HG02798 (cell line): ENCODE data around the gene TMPRSS7.

ENCODE experiments used
- ATAC-seq: cut with Tn5 transposase; IDR thresholded peaks from one replicate; pipeline ENCODE4 v1.9.1; 2021; ENCODE audit warnings: mild to moderate bottlenecking; ENCODE audit not compliant: unreplicated experiment, poor library complexity

Gene TMPRSS7, protein sequence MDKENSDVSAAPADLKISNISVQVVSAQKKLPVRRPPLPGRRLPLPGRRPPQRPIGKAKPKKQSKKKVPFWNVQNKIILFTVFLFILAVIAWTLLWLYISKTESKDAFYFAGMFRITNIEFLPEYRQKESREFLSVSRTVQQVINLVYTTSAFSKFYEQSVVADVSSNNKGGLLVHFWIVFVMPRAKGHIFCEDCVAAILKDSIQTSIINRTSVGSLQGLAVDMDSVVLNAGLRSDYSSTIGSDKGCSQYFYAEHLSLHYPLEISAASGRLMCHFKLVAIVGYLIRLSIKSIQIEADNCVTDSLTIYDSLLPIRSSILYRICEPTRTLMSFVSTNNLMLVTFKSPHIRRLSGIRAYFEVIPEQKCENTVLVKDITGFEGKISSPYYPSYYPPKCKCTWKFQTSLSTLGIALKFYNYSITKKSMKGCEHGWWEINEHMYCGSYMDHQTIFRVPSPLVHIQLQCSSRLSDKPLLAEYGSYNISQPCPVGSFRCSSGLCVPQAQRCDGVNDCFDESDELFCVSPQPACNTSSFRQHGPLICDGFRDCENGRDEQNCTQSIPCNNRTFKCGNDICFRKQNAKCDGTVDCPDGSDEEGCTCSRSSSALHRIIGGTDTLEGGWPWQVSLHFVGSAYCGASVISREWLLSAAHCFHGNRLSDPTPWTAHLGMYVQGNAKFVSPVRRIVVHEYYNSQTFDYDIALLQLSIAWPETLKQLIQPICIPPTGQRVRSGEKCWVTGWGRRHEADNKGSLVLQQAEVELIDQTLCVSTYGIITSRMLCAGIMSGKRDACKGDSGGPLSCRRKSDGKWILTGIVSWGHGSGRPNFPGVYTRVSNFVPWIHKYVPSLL

DNA sequence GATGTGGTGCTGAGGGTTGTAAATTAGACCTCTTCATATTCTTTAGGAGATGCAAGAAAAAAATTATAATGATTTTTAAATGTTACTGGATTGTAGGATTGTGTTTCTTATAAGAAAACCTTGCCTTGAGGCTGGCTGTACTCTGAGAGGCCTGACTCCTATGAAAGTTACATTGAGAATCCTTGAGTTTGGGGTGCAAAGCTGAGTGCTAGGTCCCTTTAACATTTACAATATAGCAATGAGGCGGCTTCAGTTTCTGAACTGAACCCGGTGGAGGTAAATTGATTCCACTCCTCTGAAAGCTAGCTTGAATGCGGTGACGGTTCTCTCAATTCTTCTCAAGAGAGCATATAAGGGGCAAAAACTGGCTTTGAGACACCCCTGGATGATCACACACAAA is at the start of gene TMPRSS7:
Gene TMPRSS7, plus strand, starts transcription at position 301 of the 400 bp plus-strand sequence. CDS start 110 bp downstream, outside the sequence.
- ATAC-seq: no peak

DNA sequence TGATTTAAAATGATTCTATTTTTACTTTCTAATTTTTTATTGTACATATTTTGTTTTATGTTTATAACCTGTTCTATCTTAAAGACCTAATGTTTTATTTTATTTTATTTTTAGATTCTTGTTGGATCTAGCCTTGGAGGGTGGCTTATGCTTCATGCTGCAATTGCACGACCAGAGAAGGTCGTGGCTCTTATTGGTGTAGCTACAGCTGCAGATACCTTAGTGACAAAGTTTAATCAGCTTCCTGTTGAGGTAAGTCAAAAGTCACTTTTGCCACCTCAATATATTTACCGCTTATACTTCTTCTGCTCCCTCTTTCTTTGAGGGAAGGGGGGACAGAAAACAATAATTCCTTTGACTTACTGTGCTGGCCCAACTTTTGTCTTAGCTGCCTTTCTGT is 47.7 kb upstream of the TMPRSS7 start:
- no peak for ATAC-seq

DNA sequence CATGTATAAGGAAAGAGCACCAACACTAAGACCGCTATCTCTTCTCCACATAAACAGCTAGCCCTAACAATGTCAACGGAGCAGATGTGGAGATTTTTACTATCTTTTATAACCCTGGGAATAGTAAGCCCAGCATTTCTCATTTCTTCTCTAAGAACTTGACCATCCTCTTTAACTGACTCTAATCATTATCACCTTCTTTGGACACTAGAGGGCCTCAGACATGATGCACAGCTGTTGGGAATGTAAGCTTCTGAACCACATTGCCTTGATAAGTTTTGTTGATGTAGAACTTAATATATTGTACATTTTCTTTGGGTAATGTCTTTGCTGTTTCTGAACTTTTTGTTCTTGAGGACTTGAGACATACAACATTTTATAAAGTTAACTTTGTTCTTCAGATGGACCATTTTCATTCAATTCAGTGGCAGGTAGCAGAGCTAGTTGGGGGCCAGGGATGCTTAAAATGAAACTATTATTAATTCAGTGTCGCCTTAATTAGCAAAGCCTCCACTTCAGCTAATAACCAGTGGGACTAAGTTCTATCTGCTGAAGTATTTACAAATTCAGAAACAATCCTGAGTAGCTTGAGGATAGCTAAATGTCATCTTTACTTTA is 45.4 kb upstream of the TMPRSS7 start:
- ATAC-seq: peak; percentile 91

DNA sequence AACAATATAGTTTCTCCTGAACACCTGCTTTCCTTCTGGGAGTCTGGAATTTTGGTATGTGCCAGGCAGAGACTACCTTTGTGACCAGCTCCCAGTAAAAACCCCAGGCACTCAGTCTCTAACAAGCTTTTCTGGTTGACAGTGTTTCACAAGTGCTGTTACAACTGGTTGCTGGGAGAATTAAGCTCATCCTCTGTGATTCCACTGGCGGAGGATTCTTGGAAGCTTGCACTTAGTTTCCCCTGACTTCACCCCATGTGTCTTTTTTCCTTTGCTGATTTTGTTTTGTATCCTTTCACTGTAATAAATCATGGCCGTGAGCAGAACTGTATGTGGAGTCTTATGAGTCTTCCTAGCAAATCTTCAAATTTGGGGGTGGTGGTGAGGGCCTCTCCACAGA is 41.5 kb upstream of the TMPRSS7 start:
- ATAC-seq: no peak

DNA sequence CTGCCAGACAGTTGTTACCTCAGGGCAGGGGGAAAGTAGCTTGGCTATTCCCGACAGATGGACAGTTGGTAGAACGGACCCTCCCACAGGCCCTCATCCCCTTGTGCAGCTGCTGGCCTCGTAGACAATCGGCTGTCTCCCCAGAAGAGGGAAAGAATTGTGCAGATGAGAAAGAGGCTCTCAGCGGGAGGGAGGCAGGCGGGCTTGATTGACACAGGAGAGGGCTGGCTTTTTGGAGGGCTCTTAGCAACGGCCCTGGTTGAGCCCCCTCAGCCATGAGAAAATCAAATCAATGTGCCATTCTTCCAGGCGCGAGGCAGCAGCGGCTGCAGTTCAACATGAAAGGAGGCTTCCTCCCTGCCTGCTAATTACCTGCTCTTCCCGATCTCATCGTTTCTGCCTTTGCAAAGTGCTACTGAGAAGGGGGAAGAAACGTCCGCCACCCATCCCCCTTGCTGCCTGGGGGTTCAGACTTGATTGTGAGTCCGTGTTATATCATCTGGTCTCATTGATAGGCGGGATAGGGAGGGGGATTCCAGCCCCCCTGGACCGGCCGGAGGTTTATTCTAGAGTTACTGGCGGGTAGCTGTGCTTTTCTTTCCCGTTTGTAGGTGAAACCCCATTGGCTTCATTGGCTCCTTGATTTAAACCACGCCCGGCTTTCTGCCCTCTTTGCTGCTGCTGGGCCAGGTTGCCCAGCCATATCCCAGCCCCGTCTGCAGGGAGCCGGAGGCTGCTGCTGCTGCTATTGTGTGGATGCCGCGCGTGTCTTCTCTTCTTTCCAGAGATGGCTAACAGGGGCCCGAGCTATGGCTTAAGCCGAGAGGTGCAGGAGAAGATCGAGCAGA is 35.7 kb upstream of the TMPRSS7 start, which contains the start of gene TAGLN3:
Gene TAGLN3, plus strand, starts transcription at position 287 of the 848 bp plus-strand sequence. Its CDS starts 501 bp downstream, at position 788.
- peak; percentile 56 for ATAC-seq

DNA sequence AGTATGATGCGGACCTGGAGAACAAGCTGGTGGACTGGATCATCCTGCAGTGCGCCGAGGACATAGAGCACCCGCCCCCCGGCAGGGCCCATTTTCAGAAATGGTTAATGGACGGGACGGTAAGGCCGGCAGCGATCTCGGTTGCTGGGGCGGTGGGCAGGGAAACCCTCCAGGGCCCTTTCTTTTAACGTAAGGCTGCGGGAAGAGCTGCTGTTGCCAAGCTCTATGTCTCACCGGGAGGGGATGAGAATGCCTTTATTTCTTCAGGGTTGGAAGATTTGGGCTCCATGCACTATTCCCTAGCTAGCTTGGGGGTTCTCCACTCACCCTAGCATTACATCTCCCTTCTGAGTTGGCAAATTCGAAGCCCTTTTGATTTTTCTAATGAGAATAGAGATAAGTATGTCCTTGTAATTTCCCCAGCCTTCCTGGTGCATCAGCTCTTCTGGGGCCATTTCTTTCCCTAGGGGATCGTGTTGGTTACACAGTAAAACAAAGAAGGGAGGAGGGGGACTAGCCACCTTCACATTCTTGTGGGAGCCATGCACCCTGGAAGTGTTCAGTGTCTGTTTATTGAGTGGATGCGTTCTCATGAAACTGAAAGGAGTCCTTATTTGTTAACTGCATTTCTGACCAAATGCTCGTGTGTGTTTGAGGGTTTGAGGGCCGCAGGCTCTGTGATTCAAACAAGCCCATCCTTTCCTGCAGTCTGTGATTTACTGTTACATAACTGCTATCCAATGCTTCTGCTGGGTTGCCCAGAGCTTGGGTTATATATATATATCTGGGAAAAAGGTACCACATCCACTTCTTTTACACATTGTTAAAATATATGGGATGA is 34.8 kb upstream of the TMPRSS7 start:
- ATAC-seq: no peak

DNA sequence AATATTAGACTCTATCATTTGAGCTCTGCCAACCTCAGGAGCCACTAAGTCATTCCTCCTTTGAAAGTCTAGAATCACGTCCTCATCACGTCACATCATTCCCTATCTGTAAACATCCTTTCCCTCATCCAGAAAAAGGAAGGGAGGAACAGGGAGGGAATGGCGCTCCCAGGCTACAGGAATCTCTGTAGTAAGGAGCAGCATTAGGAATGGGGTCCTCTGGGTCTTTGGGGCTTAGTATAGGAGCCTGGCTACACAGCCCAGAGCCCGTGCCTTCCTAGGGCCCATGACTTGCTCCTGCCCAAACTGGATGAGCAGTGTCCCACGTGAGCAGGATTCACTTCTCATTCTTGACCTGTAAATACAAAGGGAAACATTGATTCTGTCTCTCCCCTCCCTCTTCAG is 34.2 kb upstream of the TMPRSS7 start:
- no peak for ATAC-seq

DNA sequence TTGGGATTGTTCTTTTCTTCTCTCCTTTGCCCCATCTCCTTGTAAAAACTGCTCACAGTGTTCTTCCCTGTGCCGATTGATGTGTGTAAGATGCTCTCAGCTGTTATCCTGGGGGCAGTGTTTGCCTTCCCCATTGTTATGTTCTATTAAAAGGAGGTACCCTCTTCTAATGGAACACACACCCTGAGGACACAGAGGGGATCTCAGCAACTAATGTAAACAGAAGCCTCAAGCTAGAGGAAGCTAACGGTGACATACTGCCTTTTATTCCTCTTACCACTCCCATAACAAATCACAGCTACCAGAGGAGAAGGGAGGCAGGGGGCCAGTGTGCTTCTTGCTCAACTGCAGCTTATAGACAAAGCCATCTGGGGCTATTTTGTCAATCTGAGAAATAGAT is 33.6 kb upstream of the TMPRSS7 start:
- no peak for ATAC-seq

DNA sequence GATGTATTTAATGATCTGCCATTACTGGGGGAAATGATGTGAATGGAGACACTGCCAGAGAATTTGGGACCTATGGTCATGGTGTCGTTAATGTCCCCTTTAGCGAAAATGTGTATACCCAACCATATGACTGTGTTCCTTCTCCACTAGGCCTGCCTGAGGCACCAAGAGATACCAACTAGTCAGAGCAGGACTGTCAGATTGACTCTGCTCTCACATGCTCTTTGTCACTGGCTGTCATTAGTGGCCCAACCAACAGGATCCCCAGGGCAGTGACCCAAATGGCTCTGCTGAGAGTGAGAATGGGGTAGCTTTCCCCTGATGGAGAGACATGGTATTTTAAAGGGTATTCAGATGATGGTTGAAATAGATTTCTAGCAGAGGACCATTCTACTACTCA is 33.0 kb upstream of the TMPRSS7 start:
- no peak for ATAC-seq

DNA sequence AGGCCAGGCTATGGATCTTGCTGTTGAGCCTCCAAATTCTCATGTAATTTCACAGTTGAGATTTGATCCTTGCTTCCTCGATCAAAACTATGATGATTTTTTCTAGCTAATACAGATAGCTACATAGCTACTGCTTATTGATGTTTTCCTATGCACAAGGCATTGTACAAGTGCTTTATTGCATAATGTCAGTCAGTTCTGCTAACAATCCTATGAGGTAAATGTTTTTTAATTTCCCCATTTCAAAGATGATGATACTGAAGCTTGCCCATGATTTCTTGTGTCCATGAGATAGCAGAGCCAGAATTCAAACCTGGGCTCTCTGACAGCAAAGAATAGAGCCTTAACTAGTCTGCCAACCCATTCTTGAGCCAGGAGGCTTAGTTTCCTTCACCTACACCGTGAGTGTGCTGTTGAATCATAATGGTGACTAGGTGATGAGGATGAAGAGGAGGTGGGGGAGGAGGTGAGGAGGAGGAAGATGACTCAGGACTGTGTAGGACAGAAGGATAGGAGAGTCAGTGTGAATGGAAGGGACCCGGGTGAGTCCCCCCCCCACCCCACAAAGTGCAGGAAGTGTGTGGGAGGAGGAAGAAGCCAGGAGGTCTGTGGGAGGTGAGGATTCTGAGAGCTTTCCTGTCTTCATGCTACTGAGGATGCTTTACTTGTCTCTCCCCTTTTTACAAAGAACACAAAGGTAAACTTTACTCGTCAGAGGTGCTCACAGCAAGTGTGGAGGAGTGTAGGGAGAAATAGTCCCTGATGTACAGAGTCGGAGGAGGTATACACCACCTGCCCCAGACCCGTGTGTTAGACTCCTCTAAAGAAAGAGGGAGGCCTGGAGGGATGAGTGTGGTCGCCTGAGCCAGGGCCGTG is 32.2 kb upstream of the TMPRSS7 start:
- no peak for ATAC-seq

DNA sequence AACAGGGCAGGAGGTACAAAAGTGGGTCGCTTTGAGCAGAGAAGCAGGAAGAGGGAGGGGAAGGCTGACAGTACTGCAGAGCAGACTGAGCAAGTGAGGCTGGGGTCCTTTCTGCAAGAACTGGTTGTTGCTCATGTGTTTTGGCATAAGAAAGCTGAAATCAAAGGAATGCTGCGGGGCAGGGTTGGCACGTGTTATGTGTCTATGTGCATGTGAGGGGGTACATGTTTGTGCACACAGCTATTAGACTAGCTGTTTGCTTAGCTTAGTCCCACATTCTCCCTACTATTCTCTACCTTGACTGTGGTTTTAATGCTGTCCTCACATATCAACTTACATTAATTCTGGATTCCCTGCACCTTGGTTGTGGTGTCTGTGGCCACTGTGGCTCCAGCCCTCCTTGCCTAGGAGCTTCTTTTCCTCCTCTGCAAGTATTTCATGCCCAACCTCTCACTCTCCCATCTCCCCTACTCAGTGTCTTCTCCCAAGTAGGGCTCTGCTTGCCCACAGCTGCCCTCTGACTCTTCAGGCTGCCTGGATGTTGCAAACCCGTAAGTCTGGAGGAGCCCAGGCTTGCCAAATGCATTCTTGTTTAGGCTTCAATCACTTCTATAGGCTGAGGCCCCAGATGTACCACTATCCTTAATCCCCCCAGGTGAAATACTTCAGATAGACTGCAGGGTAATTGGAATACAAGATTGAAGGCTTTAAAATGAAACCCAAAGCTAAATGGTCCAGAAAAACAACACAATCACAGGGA is 31.0 kb upstream of the TMPRSS7 start:
- no peak for ATAC-seq

DNA sequence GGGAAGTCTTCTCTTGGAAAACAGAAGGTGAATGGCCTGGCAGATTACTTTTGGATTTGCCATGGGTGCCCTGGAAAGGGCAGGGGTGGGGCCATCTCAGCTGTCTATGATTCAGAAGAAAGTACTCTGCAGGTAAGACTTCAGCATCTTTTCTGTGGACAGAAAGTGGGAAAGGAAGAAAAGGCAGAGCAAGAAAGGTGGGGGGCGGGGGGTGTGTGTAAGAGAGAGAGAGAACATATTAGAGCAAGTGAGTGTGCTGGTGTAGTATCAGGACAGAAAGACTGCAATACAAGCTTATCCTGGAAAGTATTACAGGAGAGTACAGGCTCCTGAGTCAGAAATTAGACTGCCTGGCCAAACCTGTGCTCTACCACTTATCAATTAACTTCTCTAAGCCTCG is 30.3 kb upstream of the TMPRSS7 start:
- ATAC-seq: no peak

DNA sequence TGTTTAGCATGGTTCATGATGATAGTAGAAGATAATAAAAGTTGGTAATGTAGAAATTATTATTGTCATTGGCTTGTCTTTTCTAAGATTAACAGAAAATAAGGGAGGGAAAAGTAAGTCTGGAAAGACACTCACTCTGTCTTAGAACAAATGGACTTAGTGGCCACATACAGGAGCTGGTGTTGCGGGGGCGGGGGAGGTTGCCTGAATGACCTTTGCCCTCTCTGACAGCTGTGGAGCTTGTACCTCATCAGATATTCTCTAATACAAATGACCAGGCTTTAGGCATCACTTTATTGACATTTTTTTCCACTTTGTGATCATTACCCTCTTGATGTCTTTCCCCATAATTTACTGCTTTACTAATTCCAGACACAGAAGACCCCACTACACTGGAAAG is 29.9 kb upstream of the TMPRSS7 start:
- no peak for ATAC-seq

DNA sequence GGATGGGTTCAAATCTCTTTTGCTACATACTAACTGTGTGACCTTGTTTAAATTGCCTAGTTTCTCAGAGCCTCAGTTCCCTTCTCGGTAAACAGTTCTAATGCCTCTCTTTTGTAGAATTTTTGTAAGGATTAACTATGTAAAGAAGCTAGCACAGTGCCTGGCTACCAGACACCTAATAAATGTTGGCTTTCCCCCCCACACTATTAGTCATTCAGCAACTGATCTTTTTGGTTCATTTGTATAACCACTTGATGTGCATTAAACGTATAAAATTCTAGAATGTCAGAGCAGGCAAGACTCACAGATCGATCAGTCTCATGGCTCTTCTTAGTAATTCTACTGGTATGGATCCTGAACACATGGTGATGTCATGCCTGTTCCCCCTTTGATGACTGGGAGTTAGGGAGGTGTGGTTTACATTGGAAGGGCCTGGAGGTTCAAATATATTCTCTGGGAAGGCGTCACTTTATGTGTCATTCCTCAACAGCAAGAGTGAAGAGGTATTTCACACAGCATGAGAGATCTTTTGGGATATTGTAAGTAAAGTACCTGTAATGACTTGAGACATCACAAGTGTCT is 29.4 kb upstream of the TMPRSS7 start:
- ATAC-seq: no peak

DNA sequence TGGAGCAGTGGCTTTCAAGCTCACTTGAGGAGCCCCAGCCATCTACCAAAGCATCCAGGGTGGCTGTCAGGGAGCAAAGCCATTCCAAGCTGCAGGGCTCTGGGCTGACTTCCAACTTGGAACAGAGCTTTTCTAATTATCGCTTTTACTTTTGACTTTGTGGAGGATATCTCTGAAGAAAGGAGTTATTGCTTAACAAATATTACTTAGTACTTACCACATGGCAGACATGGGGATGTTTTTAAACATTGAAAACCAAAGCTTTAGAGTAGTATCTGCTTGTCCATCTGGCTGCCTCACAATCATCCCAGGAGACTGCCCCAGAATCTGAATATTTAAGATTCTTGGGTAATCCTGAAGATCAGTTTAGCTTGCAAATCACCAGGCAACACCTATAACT is 26.9 kb upstream of the TMPRSS7 start:
- ATAC-seq: no peak

DNA sequence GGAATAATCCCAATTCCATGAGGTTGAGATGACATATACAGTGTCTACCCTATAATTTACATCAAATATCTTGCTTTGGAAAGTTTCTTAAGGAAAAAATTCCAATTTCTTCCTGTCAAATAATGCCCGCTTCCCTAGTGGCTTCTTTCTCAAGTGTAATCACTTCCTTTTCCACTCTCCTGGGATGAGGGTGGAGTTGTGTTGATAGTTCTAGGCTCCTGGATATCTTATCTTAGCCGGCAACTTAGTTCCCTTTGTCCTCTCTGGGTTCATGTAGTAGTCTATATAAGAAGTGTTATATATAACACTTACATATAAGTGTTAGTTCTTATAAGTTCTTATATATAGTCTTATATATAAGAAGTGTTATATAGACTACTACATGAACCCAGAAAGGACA is 24.9 kb upstream of the TMPRSS7 start:
- ATAC-seq: no peak

DNA sequence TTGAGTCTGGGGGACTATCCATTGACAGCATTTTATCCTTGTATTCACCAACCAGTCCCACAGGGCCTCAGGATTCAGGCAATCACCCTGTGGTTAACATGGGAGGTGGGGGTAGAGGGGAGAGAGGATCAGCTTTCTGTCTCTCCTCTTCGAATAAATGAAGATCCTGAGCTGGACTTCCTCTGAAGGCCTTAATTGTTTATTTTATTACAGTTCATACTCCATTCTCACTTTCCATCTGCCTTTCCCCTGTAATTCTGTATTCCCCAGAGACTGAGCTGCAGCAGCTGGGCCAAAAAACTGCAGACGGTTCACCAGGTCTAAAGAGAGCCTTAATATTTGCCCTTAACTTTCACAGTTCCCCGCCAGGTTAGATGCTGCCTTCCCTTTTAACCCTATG is 23.9 kb upstream of the TMPRSS7 start:
- no peak for ATAC-seq
